ENCODE measurements around the gene TP53TG3C. TPM values are rescaled to one million over a fixed set of nuclear protein-coding genes. Genes with fewer than 3 reads are reported as not detected.
"Not testable (repeated sequence)": the region's sequence is repeated elsewhere in the genome, so short reads cannot be mapped to it uniquely, and the experiment has no call there.

Gene TP53TG3C
- not detected for polyA plus RNA-seq (ENCODE audit: insufficient read length)

GRCh38 chr16:33193926-33194325 lies at the start of gene TP53TG3C:
Gene TP53TG3C (plus strand): TSS chr16:33194226. CDS start chr16:33194294, 68 bp downstream.
- not testable (repeated sequence) for DNase-seq (ENCODE audit: low read depth)

Other genes with a start within 250 kb of the TP53TG3C start
- gene TP53TG3E, start 110.1 kb downstream of the TP53TG3C start, polyA plus RNA-seq (ENCODE audit: insufficient read length) = not detected
- not detected for gene TP53TG3B, start 166.6 kb downstream of the TP53TG3C start, polyA plus RNA-seq (ENCODE audit: insufficient read length)